ENCODE data around the gene S100A4.

GRCh38 chr1:153526132-153526543, 19.5 kb downstream of the S100A4 start:
- TF ChIP-seq CTCF (IDR thresholded peaks at IDR 0.05; ENCODE audit: insufficient read depth, low read length) (no peak), POLR2AphosphoS5 (IDR thresholded peaks at IDR 0.05; ENCODE audit: low read depth) (no peak), REST (IDR thresholded peaks at IDR 0.05; ENCODE audit: insufficient replicate concordance, low read depth) (no peak)
